Endothelial cell of umbilical vein (primary cell): ENCODE results near the gene MYO7B.

Experiments
- GATA2 ChIP-seq: IDR thresholded peaks from 2 replicates; pipeline ENCODE4 v1.7.0; 2011; ENCODE audit warnings: low read depth, mild to moderate bottlenecking, moderate library complexity, mixed read lengths, low read length; ENCODE audit not compliant: insufficient read length, insufficient read depth
- POLR2A ChIP-seq: IDR thresholded peaks from 2 replicates; pipeline ENCODE4 v1.6.1; 2012; ENCODE audit warnings: low read depth, mild to moderate bottlenecking, control low read depth, low read length
- TF ChIP-seq, protein P1 (sequence below), 2 donors: IDR thresholded peaks; 1 replicate in 1 of 2; 2 replicates in 1 of 2; pipeline ENCODE4 v1.5.1; 2011; ENCODE audit warnings: low read length in 2 of 2, mild to moderate bottlenecking in 2 of 2, moderate library complexity in 2 of 2, control low read depth in 1 of 2, inconsistent platforms in 1 of 2, low read depth in 1 of 2; ENCODE audit not compliant: insufficient read depth in 1 of 2; ENCODE audit errors: extremely low read depth in 1 of 2
- TF ChIP-seq, protein P2 (sequence below): IDR thresholded peaks from 2 replicates; pipeline ENCODE4 v1.6.1; 2011; ENCODE audit not compliant: insufficient read depth, insufficient read length

DNA sequence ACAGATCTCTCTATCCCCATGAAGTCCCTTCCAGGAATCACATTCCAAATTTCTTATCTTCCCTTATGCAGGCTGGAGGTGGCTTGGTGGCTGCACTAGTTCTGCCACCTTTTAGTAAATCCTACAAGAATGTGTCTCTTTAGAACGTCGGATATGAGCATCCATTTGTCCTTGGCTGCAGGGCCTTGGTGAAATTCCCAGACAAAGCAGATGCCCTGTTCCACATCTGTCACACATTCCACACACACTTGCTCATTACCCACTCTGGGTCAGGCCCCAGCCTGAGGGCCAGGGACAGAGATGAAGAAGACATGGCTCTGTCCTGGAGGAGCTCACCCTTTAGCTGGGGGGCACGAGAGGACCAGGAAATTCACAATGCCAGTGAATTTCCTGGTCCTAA, 79.2 kb downstream of the MYO7B start:
- TF ChIP-seq, protein P1, sequence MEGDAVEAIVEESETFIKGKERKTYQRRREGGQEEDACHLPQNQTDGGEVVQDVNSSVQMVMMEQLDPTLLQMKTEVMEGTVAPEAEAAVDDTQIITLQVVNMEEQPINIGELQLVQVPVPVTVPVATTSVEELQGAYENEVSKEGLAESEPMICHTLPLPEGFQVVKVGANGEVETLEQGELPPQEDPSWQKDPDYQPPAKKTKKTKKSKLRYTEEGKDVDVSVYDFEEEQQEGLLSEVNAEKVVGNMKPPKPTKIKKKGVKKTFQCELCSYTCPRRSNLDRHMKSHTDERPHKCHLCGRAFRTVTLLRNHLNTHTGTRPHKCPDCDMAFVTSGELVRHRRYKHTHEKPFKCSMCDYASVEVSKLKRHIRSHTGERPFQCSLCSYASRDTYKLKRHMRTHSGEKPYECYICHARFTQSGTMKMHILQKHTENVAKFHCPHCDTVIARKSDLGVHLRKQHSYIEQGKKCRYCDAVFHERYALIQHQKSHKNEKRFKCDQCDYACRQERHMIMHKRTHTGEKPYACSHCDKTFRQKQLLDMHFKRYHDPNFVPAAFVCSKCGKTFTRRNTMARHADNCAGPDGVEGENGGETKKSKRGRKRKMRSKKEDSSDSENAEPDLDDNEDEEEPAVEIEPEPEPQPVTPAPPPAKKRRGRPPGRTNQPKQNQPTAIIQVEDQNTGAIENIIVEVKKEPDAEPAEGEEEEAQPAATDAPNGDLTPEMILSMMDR (IDR thresholded peaks at IDR 0.05; ENCODE audit: extremely low read depth in 1 of 2, insufficient read depth in 1 of 2, low read depth in 1 of 2, low read length in 2 of 2), result no peak
- TF ChIP-seq, protein P2, sequence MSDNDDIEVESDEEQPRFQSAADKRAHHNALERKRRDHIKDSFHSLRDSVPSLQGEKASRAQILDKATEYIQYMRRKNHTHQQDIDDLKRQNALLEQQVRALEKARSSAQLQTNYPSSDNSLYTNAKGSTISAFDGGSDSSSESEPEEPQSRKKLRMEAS, result no peak
- TF ChIP-seq GATA2, result no peak
- TF ChIP-seq POLR2A, result no peak
